ENCODE results near the gene ZNF3. TPM values are rescaled to one million over a fixed set of nuclear protein-coding genes. Genes with fewer than 3 reads are reported as not detected.

Gene ZNF3
- polyA plus RNA-seq, 3 donors = 7.1 to 13.4 (median 8.9) TPM

DNA sequence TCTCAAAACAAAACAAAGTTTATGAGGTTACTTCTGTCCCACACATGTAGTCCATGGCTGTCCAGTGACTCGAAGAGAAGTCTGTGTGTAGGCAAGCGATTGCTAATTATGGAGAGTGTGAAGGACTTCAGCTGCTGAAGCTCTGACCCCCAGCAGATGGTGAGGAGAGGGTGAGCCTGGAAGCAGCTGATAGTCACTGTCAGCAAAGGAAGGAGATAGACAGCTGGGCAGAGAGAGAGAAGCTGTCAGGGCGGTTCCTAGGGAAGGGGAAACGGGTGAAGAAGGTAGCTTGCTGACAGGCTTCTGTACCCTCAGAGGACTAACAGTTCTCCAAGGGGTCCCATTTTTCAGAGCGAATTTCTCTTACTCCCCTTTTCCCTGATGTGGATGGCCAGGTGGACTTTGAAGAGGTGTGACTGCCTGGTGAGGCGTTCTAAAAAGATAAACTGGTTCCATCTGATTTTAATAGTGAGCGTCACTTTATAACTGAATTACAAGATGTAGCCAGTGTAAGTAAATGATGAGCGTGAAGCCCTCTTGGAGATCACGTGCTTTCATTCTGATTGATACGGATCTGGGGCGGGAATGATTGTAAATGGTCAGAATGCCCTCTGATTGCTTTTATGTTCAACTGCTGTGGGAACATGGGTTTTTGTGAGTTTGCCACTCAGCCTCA is 19.9 kb downstream of the ZNF3 start:
- DNase-seq = no peak
- H4K20me1 ChIP-seq (ENCODE audit: insufficient read depth, low read length) = no peaks in the 10 kb centered on the region
- no peaks in the 10 kb centered on the region for H3K4me1 ChIP-seq (ENCODE audit: control insufficient read depth in 1 of 2, insufficient read depth in 2 of 2, low read length in 2 of 2)
- H3K27ac Mint-ChIP-seq = peak overlapping the region in 2 of 7 donors; percentile 14 to 16
- intact Hi-C loops (cut with micrococcal nuclease) = no loop called here
- H3K4me1 Mint-ChIP-seq = no peaks in the 10 kb centered on the region
- H3K36me3 ChIP-seq (replicated peaks in 1 of 2; ENCODE audit: control insufficient read depth in 1 of 2, insufficient read depth in 2 of 2, low read length in 2 of 2) = peaks cover 43 to 79% of the 10 kb centered on the region in 2 donors
- H3K4me3 Mint-ChIP-seq = no peak overlapping the region
- H3K4me2 ChIP-seq (replicated peaks; ENCODE audit: extremely low read depth, low read length, poor library complexity, severe bottlenecking) = no peak overlapping the region
- H3K4me3 ChIP-seq (replicated peaks in 1 of 3; ENCODE audit: low read depth in 2 of 3, low read length in 3 of 3) = no peak overlapping the region
- H3K79me2 ChIP-seq (ENCODE audit: insufficient read depth, low read length) = no peaks in the 10 kb centered on the region
- H3K9ac ChIP-seq (ENCODE audit: insufficient read depth, low read length, poor library complexity, severe bottlenecking) = no peak overlapping the region
- peaks cover 0 to 6% (median 1%) of the 10 kb centered on the region in 3 donors for H3K27me3 Mint-ChIP-seq (ENCODE audit: low read depth in 3 of 3)
- WGBS (ENCODE audit: insufficient coverage) = 98% methylated on average over 7 of the region's 11 CpGs
- H3K27me3 ChIP-seq (ENCODE audit: control insufficient read depth in 2 of 2, insufficient read depth in 2 of 2, low read length in 2 of 2) = no peaks in the 10 kb centered on the region
- H3K27ac ChIP-seq (ENCODE audit: low read depth in 1 of 2, low read length in 2 of 2) = no peak overlapping the region
- H3K9me3 Mint-ChIP-seq = peaks cover 0 to 1% (median 0%) of the 10 kb centered on the region in 7 donors
- TF ChIP-seq, protein P1, sequence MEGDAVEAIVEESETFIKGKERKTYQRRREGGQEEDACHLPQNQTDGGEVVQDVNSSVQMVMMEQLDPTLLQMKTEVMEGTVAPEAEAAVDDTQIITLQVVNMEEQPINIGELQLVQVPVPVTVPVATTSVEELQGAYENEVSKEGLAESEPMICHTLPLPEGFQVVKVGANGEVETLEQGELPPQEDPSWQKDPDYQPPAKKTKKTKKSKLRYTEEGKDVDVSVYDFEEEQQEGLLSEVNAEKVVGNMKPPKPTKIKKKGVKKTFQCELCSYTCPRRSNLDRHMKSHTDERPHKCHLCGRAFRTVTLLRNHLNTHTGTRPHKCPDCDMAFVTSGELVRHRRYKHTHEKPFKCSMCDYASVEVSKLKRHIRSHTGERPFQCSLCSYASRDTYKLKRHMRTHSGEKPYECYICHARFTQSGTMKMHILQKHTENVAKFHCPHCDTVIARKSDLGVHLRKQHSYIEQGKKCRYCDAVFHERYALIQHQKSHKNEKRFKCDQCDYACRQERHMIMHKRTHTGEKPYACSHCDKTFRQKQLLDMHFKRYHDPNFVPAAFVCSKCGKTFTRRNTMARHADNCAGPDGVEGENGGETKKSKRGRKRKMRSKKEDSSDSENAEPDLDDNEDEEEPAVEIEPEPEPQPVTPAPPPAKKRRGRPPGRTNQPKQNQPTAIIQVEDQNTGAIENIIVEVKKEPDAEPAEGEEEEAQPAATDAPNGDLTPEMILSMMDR (IDR thresholded peaks at IDR 0.05) = no peak
- no peaks in the 10 kb centered on the region for H3K9me3 ChIP-seq (replicated peaks in 1 of 2; ENCODE audit: control insufficient read depth in 1 of 2, insufficient read depth in 1 of 2, low read length in 2 of 2)
- H3K36me3 Mint-ChIP-seq = peaks cover 60 to 79% of the 10 kb centered on the region in 2 donors
- H2AFZ ChIP-seq (ENCODE audit: insufficient read depth, low read depth, low read length, poor library complexity, severe bottlenecking) = no peak overlapping the region

DNA sequence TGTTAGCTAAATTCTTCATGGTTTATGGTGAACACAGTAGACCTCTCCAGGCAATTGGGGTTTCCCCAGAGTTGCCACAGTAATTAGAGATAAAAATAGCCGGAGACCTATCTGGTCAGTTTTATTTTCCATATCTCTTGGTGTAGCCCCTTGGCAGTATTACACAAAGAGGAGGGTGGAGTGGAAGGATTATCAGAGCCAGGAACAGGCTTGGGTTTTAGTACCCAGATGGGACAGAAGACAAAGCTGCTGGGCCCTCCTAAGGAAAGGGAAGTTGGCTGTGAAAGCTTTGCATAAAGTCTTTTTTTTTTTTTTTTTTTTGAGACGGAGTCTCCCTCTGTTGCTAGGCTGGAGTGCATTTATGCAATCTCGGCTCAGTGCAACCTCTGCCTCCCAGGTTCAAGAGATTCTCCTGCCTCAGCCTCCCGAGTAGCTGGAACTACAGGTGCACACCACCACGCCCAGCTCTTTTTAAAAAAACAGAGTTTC is 22.2 kb downstream of the ZNF3 start:
- H3K4me3 ChIP-seq (replicated peaks in 1 of 3; ENCODE audit: low read depth in 2 of 3, low read length in 3 of 3) = no peak overlapping the region
- intact Hi-C loops (cut with micrococcal nuclease) = loop anchor here (10.0 kb wide), 2 partner anchors 64 to 144 kb away; partner anchors contain the start of gene TRIM4 (in 2 of the 2)
- H3K27ac Mint-ChIP-seq = peak overlapping the region in 1 of 7 donors; percentile 46

More for the DNA sequence above, 22.2 kb downstream of the ZNF3 start:
- H3K9me3 Mint-ChIP-seq = peaks cover 0 to 1% (median 0%) of the 10 kb centered on the region in 7 donors
- peaks cover 53 to 72% of the 10 kb centered on the region in 2 donors for H3K36me3 Mint-ChIP-seq
- no peak for DNase-seq
- Histone ChIP-seq H3K36me3 (replicated peaks in 1 of 2; ENCODE audit: control insufficient read depth in 1 of 2, insufficient read depth in 2 of 2, low read length in 2 of 2) (peaks cover 39 to 69% of the 10 kb centered on the region in 2 donors), H3K79me2 (ENCODE audit: insufficient read depth, low read length) (no peaks in the 10 kb centered on the region), H3K27me3 (ENCODE audit: control insufficient read depth in 2 of 2, insufficient read depth in 2 of 2, low read length in 2 of 2) (no peaks in the 10 kb centered on the region), H3K9me3 (replicated peaks in 1 of 2; ENCODE audit: control insufficient read depth in 1 of 2, insufficient read depth in 1 of 2, low read length in 2 of 2) (no peaks in the 10 kb centered on the region), H3K9ac (ENCODE audit: insufficient read depth, low read length, poor library complexity, severe bottlenecking) (no peak overlapping the region), H3K4me1 (ENCODE audit: control insufficient read depth in 1 of 2, insufficient read depth in 2 of 2, low read length in 2 of 2) (no peaks in the 10 kb centered on the region), H3K4me2 (replicated peaks; ENCODE audit: extremely low read depth, low read length, poor library complexity, severe bottlenecking) (no peak overlapping the region), H4K20me1 (ENCODE audit: insufficient read depth, low read length) (no peaks in the 10 kb centered on the region), H3K27ac (ENCODE audit: low read depth in 1 of 2, low read length in 2 of 2) (no peak overlapping the region), H2AFZ (ENCODE audit: insufficient read depth, low read depth, low read length, poor library complexity, severe bottlenecking) (no peak overlapping the region)
- H3K27me3 Mint-ChIP-seq (ENCODE audit: low read depth in 3 of 3) = peaks cover 0 to 6% (median 0%) of the 10 kb centered on the region in 3 donors
- no peak overlapping the region for H3K4me3 Mint-ChIP-seq
- WGBS (ENCODE audit: insufficient coverage) = 90% methylated on average over 3 of the region's 5 CpGs
- TF ChIP-seq, protein P1 (IDR thresholded peaks at IDR 0.05) = no peak
- H3K4me1 Mint-ChIP-seq = no peaks in the 10 kb centered on the region

Measured in CD14-positive monocyte (primary cell).